Dendritic cell treated with granulocyte-macrophage colony-stimulating factor and Interleukin-4, amounts not matched to agents 40 ng/mL and 50 ng/mL, for 4 days (primary cell): ENCODE data around the gene RSPO3.
"Not testable (repeated sequence)": the region's sequence is repeated elsewhere in the genome, so short reads cannot be mapped to it uniquely, and the experiment has no call there.

Experiments used
- H3K27ac Mint-ChIP-seq: one replicate; pipeline ENCODE4 v1.8.0; 2022; ENCODE audit warnings: mild to moderate bottlenecking, mixed read lengths
- H3K27me3 Mint-ChIP-seq: one replicate; pipeline ENCODE4 v1.8.0; 2022; ENCODE audit warnings: mild to moderate bottlenecking, mixed read lengths
- H3K36me3 Mint-ChIP-seq: one replicate; pipeline ENCODE4 v1.8.0; 2022; ENCODE audit warnings: low read depth, mixed read lengths
- H3K4me1 Mint-ChIP-seq: one replicate; pipeline ENCODE4 v1.8.0; 2022; ENCODE audit warnings: low read depth, mixed read lengths
- H3K4me3 Mint-ChIP-seq: one replicate; pipeline ENCODE4 v1.8.0; 2022; ENCODE audit warnings: mild to moderate bottlenecking, moderate library complexity, mixed read lengths
- H3K9me3 Mint-ChIP-seq: one replicate; pipeline ENCODE4 v1.8.0; 2022; ENCODE audit warnings: mixed read lengths
- intact Hi-C: fragments of 100-400 bp; cut with micrococcal nuclease; formaldehyde crosslinking; loops from one replicate; pipeline ENCODE4 v1.15.0; 2022

The RSPO3 gene

DNA sequence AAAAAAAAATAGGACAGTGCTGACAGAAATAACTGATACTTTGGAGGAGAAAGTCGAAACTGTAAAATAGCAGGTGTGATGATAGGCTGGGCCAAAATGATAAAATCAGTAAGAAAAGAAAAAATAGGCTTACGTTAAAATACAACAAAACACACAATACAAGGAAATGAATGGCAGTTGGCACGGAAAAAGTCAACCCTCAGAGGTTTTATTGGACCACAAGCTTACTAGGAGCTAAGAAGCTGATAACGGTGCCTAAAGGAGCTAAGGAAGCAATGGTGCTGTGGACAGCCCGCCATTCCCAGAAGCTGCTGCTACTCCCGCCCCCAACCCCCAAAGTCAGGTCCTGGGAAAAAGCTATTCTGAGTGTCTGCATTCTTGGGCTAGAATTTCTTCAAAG is 92.3 kb downstream of the RSPO3 start:
- Mint-ChIP-seq H3K27ac (no peak overlapping the region), H3K36me3 (no peaks in the 10 kb centered on the region), H3K4me3 (no peak overlapping the region), H3K9me3 (no peaks in the 10 kb centered on the region), H3K27me3 (no peaks in the 10 kb centered on the region), H3K4me1 (peaks cover 12% of the 10 kb centered on the region)
- intact Hi-C loops, result no loop called here

DNA sequence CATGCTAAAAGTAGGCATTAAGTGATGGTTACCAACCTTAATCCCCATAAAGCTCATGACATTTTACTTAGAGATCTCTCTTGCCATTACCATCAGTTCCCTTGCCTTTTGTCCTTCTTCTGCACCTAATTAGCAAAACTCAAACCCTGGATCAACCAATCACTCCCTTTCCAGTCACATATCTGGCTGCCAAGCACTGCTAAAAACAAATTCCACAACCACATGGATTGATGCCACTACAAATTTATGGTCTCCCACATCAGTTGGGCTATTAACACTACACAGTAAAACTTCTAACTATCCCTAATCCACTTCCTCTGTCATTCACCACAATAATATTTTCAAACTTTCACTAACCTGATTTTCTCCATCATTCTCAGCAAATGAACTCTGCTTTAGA is 93.9 kb downstream of the RSPO3 start:
- Mint-ChIP-seq H3K4me3 (no peak overlapping the region), H3K27me3 (peaks cover 2% of the 10 kb centered on the region), H3K4me1 (peaks cover 12% of the 10 kb centered on the region), H3K9me3 (no peaks in the 10 kb centered on the region), H3K36me3 (no peaks in the 10 kb centered on the region), H3K27ac (no peak overlapping the region)
- intact Hi-C loops, result no loop called here

DNA sequence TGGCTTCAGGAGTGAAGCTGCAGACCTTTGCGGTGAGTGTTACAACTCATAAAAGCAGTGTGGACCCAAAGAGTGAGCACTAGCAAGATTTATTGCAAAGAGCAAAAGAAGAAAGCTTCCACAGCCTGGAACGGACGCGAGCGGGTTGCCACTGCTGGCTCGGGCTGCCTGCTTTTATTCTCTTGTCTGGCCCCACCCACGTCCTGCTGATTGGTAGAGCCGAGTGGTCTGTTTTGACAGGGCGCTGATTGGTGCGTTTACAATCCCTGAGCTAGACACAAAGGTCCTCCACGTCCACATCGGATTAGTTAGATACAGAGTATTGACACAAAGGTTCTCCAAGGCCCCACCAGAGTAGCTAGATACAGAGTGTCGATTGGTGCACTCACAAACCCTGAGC is 95.6 kb downstream of the RSPO3 start:
- H3K27ac Mint-ChIP-seq, H3K27me3 Mint-ChIP-seq, H3K4me1 Mint-ChIP-seq, H3K36me3 Mint-ChIP-seq, H3K4me3 Mint-ChIP-seq, H3K9me3 Mint-ChIP-seq, intact Hi-C loops: not testable (repeated sequence)

DNA sequence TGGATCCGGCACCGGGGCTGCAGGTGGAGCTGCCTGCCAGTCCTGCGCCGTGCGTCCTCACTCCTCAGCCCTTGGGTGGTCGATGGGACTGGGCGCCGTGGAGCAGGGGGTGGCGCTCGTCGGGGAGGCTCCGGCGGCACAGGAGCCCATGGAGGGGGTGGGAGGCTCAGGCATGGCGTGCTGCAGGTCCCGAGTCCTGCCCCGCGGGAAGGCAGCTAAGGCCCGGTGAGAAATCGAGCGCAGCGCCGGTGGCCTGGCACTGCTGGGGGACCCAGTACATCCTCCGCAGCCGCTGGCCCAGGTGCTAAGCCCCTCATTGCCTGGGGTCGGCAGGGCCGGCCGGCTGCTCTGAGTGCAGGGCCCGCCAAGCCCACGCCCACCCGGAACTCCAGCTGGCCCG is 96.1 kb downstream of the RSPO3 start:
- H3K27me3 Mint-ChIP-seq, H3K4me3 Mint-ChIP-seq, H3K36me3 Mint-ChIP-seq, H3K9me3 Mint-ChIP-seq, intact Hi-C loops, H3K4me1 Mint-ChIP-seq, H3K27ac Mint-ChIP-seq: not testable (repeated sequence)

DNA sequence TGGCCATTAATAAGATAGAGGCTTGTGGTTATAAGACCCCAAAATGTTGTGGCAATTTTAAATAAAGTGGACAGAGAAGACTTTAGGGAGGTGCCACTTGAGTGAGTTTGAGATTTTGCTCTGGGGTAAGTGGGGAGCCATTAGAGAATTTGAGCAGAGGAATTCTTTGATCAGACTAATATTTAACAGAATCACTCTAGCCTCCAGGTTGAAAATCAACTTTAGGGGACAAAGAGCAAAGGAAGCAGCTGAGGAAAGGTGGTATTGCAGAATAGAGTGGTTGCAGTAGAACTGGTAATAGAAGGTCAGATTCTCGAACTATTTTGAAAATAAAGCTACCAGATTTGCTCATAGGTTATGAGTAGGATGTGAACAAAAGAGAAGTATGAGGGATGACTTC is 97.5 kb downstream of the RSPO3 start:
- Mint-ChIP-seq H3K27ac (no peak overlapping the region), H3K27me3 (peaks cover 7% of the 10 kb centered on the region), H3K9me3 (no peaks in the 10 kb centered on the region), H3K4me1 (no peaks in the 10 kb centered on the region), H3K4me3 (no peak overlapping the region), H3K36me3 (no peaks in the 10 kb centered on the region)
- intact Hi-C loops, result no loop called here

- intact Hi-C loops, result no loop called here
- H3K4me3 Mint-ChIP-seq, result no peak overlapping the region
- H3K27me3 Mint-ChIP-seq, result peaks cover 9% of the 10 kb centered on the region
- no peaks in the 10 kb centered on the region for H3K36me3 Mint-ChIP-seq
- no peaks in the 10 kb centered on the region for H3K4me1 Mint-ChIP-seq
- no peak overlapping the region for H3K27ac Mint-ChIP-seq
- no peaks in the 10 kb centered on the region for H3K9me3 Mint-ChIP-seq
Observed at GRCh38 chr6:127216810-127217789, 98.6 kb downstream of the RSPO3 start.

GRCh38 chr6:127219869-127220268 is 101.4 kb downstream of the RSPO3 start:
- Mint-ChIP-seq H3K27ac (no peak overlapping the region), H3K27me3 (peaks cover 11% of the 10 kb centered on the region), H3K4me3 (no peak overlapping the region)

DNA sequence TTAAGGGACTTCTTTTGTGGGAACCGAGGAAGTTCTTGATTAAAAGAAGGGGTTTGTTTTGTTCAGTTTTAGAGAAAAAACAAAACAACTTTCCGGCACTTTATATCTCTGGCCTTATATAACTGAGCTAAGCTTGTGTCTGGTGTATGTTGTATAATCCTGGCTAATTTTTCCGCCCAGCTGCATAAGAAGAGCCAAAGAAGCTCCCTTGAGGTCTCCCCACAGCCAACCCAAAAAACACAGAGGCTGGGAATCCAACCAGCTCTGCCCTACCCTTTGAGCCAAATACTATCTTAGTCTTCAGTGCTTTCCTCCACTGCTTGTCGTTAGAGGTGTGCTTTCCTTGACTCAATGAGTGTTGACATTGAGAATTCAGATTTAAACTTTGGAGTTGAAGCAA is 102.7 kb downstream of the RSPO3 start:
- no peaks in the 10 kb centered on the region for H3K36me3 Mint-ChIP-seq
- H3K27ac Mint-ChIP-seq, result no peak overlapping the region
- H3K4me3 Mint-ChIP-seq, result no peak overlapping the region
- no peaks in the 10 kb centered on the region for H3K4me1 Mint-ChIP-seq
- peaks cover 8% of the 10 kb centered on the region for H3K27me3 Mint-ChIP-seq
- peaks cover 12% of the 10 kb centered on the region for H3K9me3 Mint-ChIP-seq
- intact Hi-C loops, result no loop called here

More at GRCh38 chr6:127219869-127220268, 101.4 kb downstream of the RSPO3 start:
- Mint-ChIP-seq H3K4me1 (no peaks in the 10 kb centered on the region), H3K36me3 (no peaks in the 10 kb centered on the region), H3K9me3 (peaks cover 12% of the 10 kb centered on the region)
- intact Hi-C loops, result no loop called here

- H3K4me1 Mint-ChIP-seq, result no peaks in the 10 kb centered on the region
- H3K36me3 Mint-ChIP-seq, result no peaks in the 10 kb centered on the region
- no peak overlapping the region for H3K27ac Mint-ChIP-seq
- peaks cover 8% of the 10 kb centered on the region for H3K27me3 Mint-ChIP-seq
- intact Hi-C loops, result no loop called here
- H3K9me3 Mint-ChIP-seq, result peaks cover 12% of the 10 kb centered on the region
- no peak overlapping the region for H3K4me3 Mint-ChIP-seq
Observed at GRCh38 chr6:127222418-127222817, 103.9 kb downstream of the RSPO3 start.

DNA sequence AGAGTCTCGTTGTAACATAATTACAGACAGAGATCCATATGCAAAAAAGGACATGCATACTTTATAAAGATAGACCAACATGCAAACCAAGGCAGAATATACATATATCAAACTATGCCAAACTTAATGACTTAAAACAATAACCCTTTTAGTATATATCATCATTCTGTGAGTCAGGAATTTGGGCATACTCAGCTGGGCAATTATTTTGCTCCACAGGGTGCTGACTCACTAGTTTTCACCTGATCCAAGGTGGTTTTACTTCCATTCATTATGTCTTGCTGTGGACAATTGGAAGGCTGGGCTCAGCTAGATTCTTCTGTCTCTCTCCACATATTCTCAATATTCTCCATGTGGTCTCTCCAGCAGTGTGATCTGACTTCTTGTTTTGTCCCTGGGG is 107.0 kb downstream of the RSPO3 start:
- intact Hi-C loops, result no loop called here
- Mint-ChIP-seq H3K27ac (no peak overlapping the region), H3K4me3 (no peak overlapping the region), H3K27me3 (peaks cover 4% of the 10 kb centered on the region), H3K36me3 (no peaks in the 10 kb centered on the region), H3K9me3 (peaks cover 16% of the 10 kb centered on the region), H3K4me1 (no peaks in the 10 kb centered on the region)

DNA sequence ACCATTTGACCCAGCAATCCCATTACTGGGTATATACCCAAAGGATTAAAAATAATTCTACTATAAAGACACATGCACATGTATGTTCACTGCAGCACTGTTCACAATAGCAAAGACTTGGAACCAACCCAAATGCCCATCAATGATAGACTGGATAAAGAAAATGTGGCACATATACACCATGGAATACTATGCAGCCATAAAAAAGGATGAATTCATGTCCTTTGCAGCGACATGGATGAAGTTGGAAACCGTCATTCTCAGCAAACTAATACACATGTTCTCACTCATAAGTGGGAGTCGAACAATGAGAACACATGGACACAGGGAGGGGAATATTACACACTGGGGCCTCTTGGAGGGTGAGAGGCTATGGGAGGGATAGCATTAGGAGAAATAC is 115.3 kb downstream of the RSPO3 start:
- H3K4me1 Mint-ChIP-seq, intact Hi-C loops, H3K27ac Mint-ChIP-seq, H3K36me3 Mint-ChIP-seq, H3K4me3 Mint-ChIP-seq, H3K27me3 Mint-ChIP-seq: not testable (repeated sequence)
- peaks cover 28% of the 10 kb centered on the region for H3K9me3 Mint-ChIP-seq

GRCh38 chr6:127243501-127243900 is 125.0 kb downstream of the RSPO3 start:
- no peak overlapping the region for H3K27ac Mint-ChIP-seq
- no peaks in the 10 kb centered on the region for H3K9me3 Mint-ChIP-seq
- H3K36me3 Mint-ChIP-seq, result no peaks in the 10 kb centered on the region
- intact Hi-C loops, result no loop called here
- H3K27me3 Mint-ChIP-seq, result no peaks in the 10 kb centered on the region
- H3K4me3 Mint-ChIP-seq, result no peak overlapping the region
- no peaks in the 10 kb centered on the region for H3K4me1 Mint-ChIP-seq
